Loucy (cell line): Measurements from ENCODE around the gene SNX25.

Experiments used
- EZH2phosphoT487 ChIP-seq: fragments of 200-600 bp; IDR thresholded peaks from 2 replicates; pipeline ENCODE4 v1.6.1; 2018; ENCODE audit warnings: antibody characterized with exemption, mild to moderate bottlenecking, moderate library complexity, borderline replicate concordance
- TF ChIP-seq, protein P1 (sequence below): fragments of 200-600 bp; sonication (generic); conservative IDR thresholded peaks from 2 replicates; pipeline ENCODE4 v1.5.1; 2014; ENCODE audit warnings: mild to moderate bottlenecking, antibody characterized with exemption, low read length

DNA sequence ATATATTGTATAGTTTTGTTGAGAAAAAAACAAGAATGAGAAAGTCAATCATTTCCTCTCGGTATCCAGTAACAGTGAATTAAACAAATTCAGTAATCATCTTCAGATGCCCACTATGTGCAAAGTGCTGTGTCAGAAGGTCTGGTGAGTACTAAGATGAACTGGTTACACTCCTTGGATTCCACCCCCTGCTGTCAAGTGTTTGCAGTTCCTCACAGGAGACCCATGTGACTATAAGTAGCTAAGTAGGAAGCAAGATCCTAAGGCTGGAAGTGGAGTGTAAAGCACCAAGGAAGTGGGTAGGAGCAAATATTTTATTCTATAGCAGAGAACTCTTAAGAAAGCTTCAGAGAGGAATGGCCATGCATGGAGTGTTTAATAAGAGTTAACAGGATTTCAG is 73.6 kb downstream of the SNX25 start:
- TF ChIP-seq, protein P1, sequence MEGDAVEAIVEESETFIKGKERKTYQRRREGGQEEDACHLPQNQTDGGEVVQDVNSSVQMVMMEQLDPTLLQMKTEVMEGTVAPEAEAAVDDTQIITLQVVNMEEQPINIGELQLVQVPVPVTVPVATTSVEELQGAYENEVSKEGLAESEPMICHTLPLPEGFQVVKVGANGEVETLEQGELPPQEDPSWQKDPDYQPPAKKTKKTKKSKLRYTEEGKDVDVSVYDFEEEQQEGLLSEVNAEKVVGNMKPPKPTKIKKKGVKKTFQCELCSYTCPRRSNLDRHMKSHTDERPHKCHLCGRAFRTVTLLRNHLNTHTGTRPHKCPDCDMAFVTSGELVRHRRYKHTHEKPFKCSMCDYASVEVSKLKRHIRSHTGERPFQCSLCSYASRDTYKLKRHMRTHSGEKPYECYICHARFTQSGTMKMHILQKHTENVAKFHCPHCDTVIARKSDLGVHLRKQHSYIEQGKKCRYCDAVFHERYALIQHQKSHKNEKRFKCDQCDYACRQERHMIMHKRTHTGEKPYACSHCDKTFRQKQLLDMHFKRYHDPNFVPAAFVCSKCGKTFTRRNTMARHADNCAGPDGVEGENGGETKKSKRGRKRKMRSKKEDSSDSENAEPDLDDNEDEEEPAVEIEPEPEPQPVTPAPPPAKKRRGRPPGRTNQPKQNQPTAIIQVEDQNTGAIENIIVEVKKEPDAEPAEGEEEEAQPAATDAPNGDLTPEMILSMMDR: no peak
- no peak for TF ChIP-seq EZH2phosphoT487
